OCI-LY1 (cell line): ENCODE data around the gene RRAS2.

Source experiments
- H2AFZ ChIP-seq: fragments of 200-600 bp; sonication (generic), shearing (Covaris generic); 2 replicates; pipeline ENCODE4 v1.6.0; 2014; ENCODE audit warnings: antibody characterized with exemption, mild to moderate bottlenecking, low read length
- H3F3A ChIP-seq: fragments of 200-600 bp; sonication (generic), shearing (Covaris generic); 2 replicates; pipeline ENCODE4 v1.6.0; 2014; ENCODE audit warnings: mild to moderate bottlenecking, antibody characterized with exemption, low read length, moderate library complexity; ENCODE audit not compliant: insufficient read depth
- H3K27ac ChIP-seq: fragments of 200-600 bp; sonication (generic); 2 replicates; pipeline ENCODE4 v1.5.1; 2014; ENCODE audit warnings: low read length, mixed run types, mild to moderate bottlenecking, low read depth; ENCODE audit not compliant: poor library complexity, severe bottlenecking
- H3K27me3 ChIP-seq: fragments of 200-600 bp; sonication (generic); 2 replicates; pipeline ENCODE4 v1.6.0; 2014; ENCODE audit warnings: antibody characterized with exemption, mild to moderate bottlenecking, low read length, moderate library complexity; ENCODE audit not compliant: insufficient read depth
- H3K36me3 ChIP-seq: fragments of 200-600 bp; sonication (generic); 2 replicates; pipeline ENCODE4 v1.6.1; 2014; ENCODE audit warnings: mild to moderate bottlenecking, antibody characterized with exemption, low read length, moderate library complexity, mixed read lengths; ENCODE audit not compliant: insufficient read depth
- H3K4me1 ChIP-seq: fragments of 200-600 bp; sonication (generic); 2 replicates; pipeline ENCODE4 v1.5.1; 2014; ENCODE audit warnings: mild to moderate bottlenecking, low read length, moderate library complexity; ENCODE audit not compliant: insufficient read depth, severe bottlenecking
- H3K4me2 ChIP-seq: fragments of 200-600 bp; sonication (generic), shearing (Covaris generic); 2 replicates; pipeline ENCODE4 v1.6.1; 2014; ENCODE audit warnings: low read length
- H3K4me3 ChIP-seq: fragments of 200-600 bp; sonication (generic); 2 replicates; pipeline ENCODE4 v1.5.1; 2014; ENCODE audit warnings: low read length, low read depth, mild to moderate bottlenecking, mixed read lengths; ENCODE audit not compliant: poor library complexity, severe bottlenecking
- H3K79me2 ChIP-seq: fragments of 200-600 bp; shearing (Covaris generic); 2 replicates; pipeline ENCODE4 v1.6.1; 2016; ENCODE audit warnings: mixed run types, low read length, mixed read lengths; ENCODE audit not compliant: insufficient read depth
- H3K9ac ChIP-seq: fragments of 200-600 bp; sonication (generic), shearing (Covaris generic); 2 replicates; pipeline ENCODE4 v1.6.1; 2014; ENCODE audit warnings: mild to moderate bottlenecking, low read length, mixed read lengths
- H3K9me2 ChIP-seq: fragments of 200-600 bp; sonication (generic), shearing (Covaris generic); 2 replicates; pipeline ENCODE4 v1.6.1; 2014; ENCODE audit warnings: low read depth, mild to moderate bottlenecking, low read length, mixed read lengths
- H3K9me3 ChIP-seq: fragments of 200-600 bp; shearing (Covaris generic); 2 replicates; pipeline ENCODE4 v1.6.1; 2014; ENCODE audit warnings: low read length, mixed read lengths
- H4K20me1 ChIP-seq: fragments of 200-600 bp; sonication (generic), shearing (Covaris generic); 2 replicates; pipeline ENCODE4 v1.6.0; 2016; ENCODE audit warnings: mild to moderate bottlenecking, low read length; ENCODE audit not compliant: insufficient read depth
- EZH2 ChIP-seq: fragments of 200-600 bp; sonication (generic), shearing (Covaris generic); IDR thresholded peaks from 2 replicates; pipeline ENCODE4 v1.8.0; 2017; ENCODE audit warnings: borderline replicate concordance, mixed run types, mild to moderate bottlenecking, antibody characterized with exemption, low read length, moderate library complexity, mixed read lengths
- TF ChIP-seq, protein P1 (sequence below): fragments of 200-600 bp; sonication (generic), shearing (Covaris generic); IDR thresholded peaks from 2 replicates; pipeline ENCODE4 v1.5.1; 2017; ENCODE audit warnings: mild to moderate bottlenecking, antibody characterized with exemption, low read length, moderate library complexity, mixed read lengths

RRAS2 gene

DNA sequence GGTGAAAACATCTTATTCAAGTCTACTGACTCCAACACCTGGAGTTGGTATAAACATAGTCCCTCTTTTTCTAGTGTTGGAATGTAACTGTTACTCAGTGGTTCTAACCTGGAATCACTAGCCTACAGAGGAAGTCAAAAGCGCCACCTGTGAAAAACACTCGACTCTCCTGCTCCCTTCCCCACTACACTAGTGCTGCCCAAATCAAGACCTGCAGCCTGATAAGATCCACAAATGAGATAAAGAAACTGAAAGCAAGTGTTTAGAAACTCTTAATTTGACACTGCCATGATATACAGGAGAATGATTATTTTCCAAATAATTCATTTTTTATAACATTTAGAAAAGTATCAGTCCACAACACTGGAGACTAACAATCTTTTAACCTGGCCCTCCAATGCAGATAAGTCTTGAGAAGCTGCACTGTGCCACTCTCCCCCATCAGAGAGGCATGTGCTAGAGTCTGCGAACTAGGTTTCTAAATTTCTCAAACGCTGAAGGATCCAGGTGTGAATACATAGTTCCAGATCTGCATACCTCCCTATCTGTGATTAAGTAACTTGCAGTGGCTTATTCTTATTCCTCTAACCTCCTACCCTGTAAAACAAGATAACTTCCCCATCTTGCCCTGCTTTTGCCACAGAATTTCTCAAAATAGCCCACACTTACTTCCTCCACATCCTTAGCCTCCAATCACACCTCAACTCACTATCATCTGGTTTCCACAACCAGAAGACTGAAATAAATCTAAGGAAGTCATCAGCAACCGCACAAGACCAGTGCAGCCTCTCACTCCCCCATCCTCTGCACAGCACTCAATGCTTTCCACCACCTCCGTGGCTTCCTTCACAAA lies 88.1 kb downstream of the RRAS2 start:
- Histone ChIP-seq H3F3A (no peaks in the 10 kb centered on the region), H3K9ac (no peak overlapping the region), H3K79me2 (no peaks in the 10 kb centered on the region), H3K4me2 (no peak overlapping the region), H3K9me2 (no peaks in the 10 kb centered on the region), H3K4me3 (no peak overlapping the region), H2AFZ (no peak overlapping the region), H3K4me1 (no peaks in the 10 kb centered on the region), H3K9me3 (no peaks in the 10 kb centered on the region), H3K27ac (no peak overlapping the region), H3K27me3 (no peaks in the 10 kb centered on the region), H3K36me3 (no peaks in the 10 kb centered on the region), H4K20me1 (no peaks in the 10 kb centered on the region)
- TF ChIP-seq, protein P1, sequence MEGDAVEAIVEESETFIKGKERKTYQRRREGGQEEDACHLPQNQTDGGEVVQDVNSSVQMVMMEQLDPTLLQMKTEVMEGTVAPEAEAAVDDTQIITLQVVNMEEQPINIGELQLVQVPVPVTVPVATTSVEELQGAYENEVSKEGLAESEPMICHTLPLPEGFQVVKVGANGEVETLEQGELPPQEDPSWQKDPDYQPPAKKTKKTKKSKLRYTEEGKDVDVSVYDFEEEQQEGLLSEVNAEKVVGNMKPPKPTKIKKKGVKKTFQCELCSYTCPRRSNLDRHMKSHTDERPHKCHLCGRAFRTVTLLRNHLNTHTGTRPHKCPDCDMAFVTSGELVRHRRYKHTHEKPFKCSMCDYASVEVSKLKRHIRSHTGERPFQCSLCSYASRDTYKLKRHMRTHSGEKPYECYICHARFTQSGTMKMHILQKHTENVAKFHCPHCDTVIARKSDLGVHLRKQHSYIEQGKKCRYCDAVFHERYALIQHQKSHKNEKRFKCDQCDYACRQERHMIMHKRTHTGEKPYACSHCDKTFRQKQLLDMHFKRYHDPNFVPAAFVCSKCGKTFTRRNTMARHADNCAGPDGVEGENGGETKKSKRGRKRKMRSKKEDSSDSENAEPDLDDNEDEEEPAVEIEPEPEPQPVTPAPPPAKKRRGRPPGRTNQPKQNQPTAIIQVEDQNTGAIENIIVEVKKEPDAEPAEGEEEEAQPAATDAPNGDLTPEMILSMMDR: no peak
- no peak for TF ChIP-seq EZH2

DNA sequence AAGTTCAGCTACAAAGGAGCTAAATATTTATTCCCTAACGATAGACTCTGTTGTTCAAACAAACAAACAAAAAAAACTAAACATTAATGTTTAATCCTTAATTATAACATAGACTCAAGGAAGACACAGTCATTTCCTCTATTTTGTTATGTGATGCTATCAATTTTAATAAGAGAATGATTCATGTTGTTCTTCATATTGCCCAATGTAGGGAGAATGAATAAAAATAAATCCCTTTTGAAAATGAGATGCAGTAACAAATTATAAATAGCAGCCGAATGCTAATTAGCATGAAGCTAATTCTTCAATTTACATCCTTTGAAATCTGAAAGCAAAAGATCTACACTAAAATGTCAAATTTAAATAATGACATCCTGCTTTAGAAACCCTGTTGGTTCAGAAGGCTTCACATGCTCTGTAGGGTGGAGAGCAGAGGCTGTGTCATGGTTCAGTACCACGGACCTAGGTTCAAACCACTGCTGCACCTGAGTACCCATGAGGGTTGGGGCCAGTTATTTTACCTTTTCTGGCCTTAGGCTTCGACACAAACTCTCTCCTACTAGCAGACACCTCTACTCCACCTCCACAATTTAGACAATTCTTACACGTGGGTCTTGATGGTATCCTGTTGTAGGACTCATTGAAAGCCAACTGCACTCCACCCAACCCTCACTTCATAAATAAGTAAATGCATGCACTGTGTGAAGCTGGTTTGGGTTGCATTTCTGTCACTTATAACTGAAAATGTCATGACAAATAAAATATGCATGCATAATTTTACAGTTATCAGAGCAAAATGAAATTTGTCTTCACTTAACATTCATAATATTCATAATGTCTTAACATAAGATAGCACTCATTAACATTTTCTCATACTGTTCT lies 89.0 kb downstream of the RRAS2 start:
- no peaks in the 10 kb centered on the region for H4K20me1 ChIP-seq
- H3K36me3 ChIP-seq: no peaks in the 10 kb centered on the region
- TF ChIP-seq, protein P1: no peak
- H3K27me3 ChIP-seq: no peaks in the 10 kb centered on the region
- H3K4me2 ChIP-seq: no peak overlapping the region
- no peaks in the 10 kb centered on the region for H3K9me3 ChIP-seq
- no peaks in the 10 kb centered on the region for H3F3A ChIP-seq
- H3K4me3 ChIP-seq: no peak overlapping the region
- H3K4me1 ChIP-seq: no peaks in the 10 kb centered on the region
- H3K9ac ChIP-seq: no peak overlapping the region
- no peaks in the 10 kb centered on the region for H3K79me2 ChIP-seq
- no peaks in the 10 kb centered on the region for H3K9me2 ChIP-seq
- no peak overlapping the region for H2AFZ ChIP-seq
- no peak overlapping the region for H3K27ac ChIP-seq

DNA sequence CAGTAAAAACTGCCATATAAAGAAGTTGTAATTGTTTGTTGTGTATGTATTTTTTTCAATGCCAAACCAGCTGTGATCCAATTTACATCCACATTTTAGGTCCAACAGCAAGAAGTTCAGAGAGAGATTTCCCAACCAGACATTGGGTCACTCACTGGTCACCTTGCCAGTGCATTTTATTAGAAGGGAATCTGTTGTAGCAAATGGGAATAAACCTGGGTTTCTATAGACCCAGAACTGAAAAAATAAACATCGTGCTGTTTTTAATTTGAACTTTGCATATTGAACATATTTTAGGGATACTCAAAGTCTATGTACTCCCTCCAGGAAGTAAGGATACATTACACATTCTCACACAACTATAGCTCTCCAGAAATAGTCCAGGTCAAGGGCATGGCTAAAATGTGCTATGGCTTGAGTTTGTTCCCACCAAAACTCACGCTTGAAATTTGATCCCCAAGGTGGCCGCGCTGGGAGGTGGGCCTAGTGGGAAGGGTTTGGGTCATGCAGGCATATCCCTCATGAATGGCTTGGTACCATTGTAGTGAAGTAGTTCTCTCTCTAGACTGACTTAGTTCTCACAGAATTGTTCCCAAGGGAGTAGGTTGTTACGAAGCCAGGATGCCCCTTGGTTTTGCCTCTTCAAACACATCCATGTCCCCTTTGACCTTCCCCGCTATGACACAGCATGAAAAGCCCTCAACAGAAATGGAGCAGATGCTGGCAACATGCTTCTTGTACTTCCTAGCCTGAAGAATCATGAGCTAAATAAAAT lies 90.9 kb downstream of the RRAS2 start:
- H3F3A ChIP-seq: no peaks in the 10 kb centered on the region
- TF ChIP-seq, protein P1: no peak
- TF ChIP-seq EZH2: no peak
- no peak overlapping the region for H3K4me3 ChIP-seq
- H3K36me3 ChIP-seq: no peaks in the 10 kb centered on the region
- H3K4me1 ChIP-seq: no peaks in the 10 kb centered on the region
- no peaks in the 10 kb centered on the region for H3K9me2 ChIP-seq
- no peaks in the 10 kb centered on the region for H3K79me2 ChIP-seq
- no peaks in the 10 kb centered on the region for H3K9me3 ChIP-seq
- no peak overlapping the region for H3K4me2 ChIP-seq
- H3K27me3 ChIP-seq: no peaks in the 10 kb centered on the region
- H2AFZ ChIP-seq: no peak overlapping the region
- no peak overlapping the region for H3K27ac ChIP-seq
- no peaks in the 10 kb centered on the region for H4K20me1 ChIP-seq
- H3K9ac ChIP-seq: no peak overlapping the region
